HEK293 (cell line): ENCODE results near the gene SRRM4.

Experiments
- MYNN ChIP-seq: fragments of 450-650 bp; formaldehyde crosslinking; IDR thresholded peaks from 2 replicates; pipeline ENCODE4 v1.5.1; 2016; ENCODE audit warnings: missing biosample characterization, missing genetic modification characterization, borderline replicate concordance
- TF ChIP-seq, protein P1 (sequence below): fragments of 450-650 bp; formaldehyde crosslinking; conservative IDR thresholded peaks from 2 replicates; pipeline ENCODE4 v1.5.1; 2016; ENCODE audit warnings: low read depth, missing biosample characterization, missing genetic modification characterization

DNA sequence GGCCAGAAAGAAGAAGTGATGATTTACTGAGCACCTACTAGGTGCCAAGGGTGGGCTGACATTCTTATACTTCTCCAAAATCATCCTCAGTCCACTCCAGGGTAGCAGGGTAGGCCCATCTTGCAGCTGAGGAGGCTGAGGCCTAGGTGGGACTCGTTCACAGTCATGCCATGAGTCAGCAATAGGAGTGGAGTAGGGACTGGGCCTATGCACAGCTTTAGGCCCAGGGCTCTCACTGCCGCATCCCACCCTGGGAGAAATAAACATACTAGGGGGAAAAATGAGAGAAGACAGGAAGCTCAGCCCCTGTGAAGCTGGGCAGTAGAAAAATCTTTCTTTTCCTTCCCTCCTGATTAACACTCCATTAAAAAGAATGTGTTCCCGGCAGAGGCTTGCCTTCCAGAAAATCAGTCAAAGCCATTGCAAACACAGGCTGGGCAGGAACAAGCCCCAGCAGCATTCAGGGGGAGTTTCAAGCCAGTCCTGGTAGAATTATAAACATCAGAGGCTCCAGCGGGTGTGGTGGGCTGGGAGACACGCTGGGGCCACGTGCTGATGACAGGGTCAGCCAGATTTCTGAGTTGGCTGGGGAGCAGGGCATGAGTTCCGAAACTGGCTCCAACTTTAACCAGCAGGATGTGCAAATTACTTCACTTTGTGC is 199.2 kb downstream of the SRRM4 start:
- TF ChIP-seq, protein P1, sequence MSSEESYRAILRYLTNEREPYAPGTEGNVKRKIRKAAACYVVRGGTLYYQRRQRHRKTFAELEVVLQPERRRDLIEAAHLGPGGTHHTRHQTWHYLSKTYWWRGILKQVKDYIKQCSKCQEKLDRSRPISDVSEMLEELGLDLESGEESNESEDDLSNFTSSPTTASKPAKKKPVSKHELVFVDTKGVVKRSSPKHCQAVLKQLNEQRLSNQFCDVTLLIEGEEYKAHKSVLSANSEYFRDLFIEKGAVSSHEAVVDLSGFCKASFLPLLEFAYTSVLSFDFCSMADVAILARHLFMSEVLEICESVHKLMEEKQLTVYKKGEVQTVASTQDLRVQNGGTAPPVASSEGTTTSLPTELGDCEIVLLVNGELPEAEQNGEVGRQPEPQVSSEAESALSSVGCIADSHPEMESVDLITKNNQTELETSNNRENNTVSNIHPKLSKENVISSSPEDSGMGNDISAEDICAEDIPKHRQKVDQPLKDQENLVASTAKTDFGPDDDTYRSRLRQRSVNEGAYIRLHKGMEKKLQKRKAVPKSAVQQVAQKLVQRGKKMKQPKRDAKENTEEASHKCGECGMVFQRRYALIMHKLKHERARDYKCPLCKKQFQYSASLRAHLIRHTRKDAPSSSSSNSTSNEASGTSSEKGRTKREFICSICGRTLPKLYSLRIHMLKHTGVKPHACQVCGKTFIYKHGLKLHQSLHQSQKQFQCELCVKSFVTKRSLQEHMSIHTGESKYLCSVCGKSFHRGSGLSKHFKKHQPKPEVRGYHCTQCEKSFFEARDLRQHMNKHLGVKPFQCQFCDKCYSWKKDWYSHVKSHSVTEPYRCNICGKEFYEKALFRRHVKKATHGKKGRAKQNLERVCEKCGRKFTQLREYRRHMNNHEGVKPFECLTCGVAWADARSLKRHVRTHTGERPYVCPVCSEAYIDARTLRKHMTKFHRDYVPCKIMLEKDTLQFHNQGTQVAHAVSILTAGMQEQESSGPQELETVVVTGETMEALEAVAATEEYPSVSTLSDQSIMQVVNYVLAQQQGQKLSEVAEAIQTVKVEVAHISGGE (tag by site-specific recombination), result no peak
- TF ChIP-seq MYNN (tag by site-specific recombination), result no peak
